Measurements from ENCODE around the gene ARL6. TPM values are rescaled to one million over a fixed set of nuclear protein-coding genes. Genes with fewer than 3 reads are reported as not detected.

The ARL6 gene
- total and polyA plus RNA-seq, 2 of the 8 experiments (the other 6 are each of a cell fraction or from before 2014, with no cell fraction given): 1.8 to 12.0 TPM

GRCh38 chr3:97841304-97841703 lies 76.7 kb downstream of the ARL6 start:
- FAIRE-seq (no peak), DNase-seq (ENCODE audit: low read depth in 1 of 2, low spot score in 2 of 2) (no peak)
- no peaks in the 10 kb centered on the region for H3K27me3 ChIP-seq (replicated peaks in 1 of 4; ENCODE audit: control insufficient read depth in 3 of 4, extremely low read depth in 1 of 4, insufficient read depth in 3 of 4, low read length in 3 of 4)
- ChIA-PET CTCF (ENCODE audit: partially characterized antibody) (interaction anchor here (0.8 kb wide), 1 partner anchor 12 kb away, joined by 3 read pairs; no protein-coding TSS in a partner anchor), POLR2A (ENCODE audit: partially characterized antibody) (no interaction called here)
- no peak overlapping the region for H3K14ac ChIP-seq (ENCODE audit: insufficient read length)
- no peak overlapping the region for H3K23ac ChIP-seq (ENCODE audit: insufficient read length)
- H4K91ac ChIP-seq (replicated peaks; ENCODE audit: insufficient read length, low read length): no peak overlapping the region
- no peak overlapping the region for H3K9ac ChIP-seq (replicated peaks in 1 of 4; ENCODE audit: extremely low read depth in 1 of 4, low read depth in 3 of 4, low read length in 3 of 4)
- 95% methylated on average over 8 of the region's 8 CpGs; no CpG with 5 or more reads in 1 of the 2 experiments for WGBS, 2 experiments (ENCODE audit: extremely low coverage in 1 of 2, insufficient coverage in 1 of 2, insufficient read length in 1 of 2, insufficient replicate concordance in 2 of 2, low coverage in 1 of 2, low lambda C conversion rate in 2 of 2, missing lambda C conversion rate in 1 of 2)
- no peak overlapping the region for H3K4ac ChIP-seq (replicated peaks; ENCODE audit: insufficient read length, low read depth, low read length)
- no peak overlapping the region for H2AFZ ChIP-seq (ENCODE audit: low read length)
- no peaks in the 10 kb centered on the region for H4K20me1 ChIP-seq (replicated peaks in 1 of 2; ENCODE audit: control insufficient read depth in 1 of 2, insufficient read depth in 2 of 2, low read length in 2 of 2)
- H4K5ac ChIP-seq (ENCODE audit: insufficient read length, low read depth, low read length): no peak overlapping the region
- H3K56ac ChIP-seq (replicated peaks; ENCODE audit: insufficient read length, low read depth, low read length): no peak overlapping the region
- no peak overlapping the region for H2BK120ac ChIP-seq (replicated peaks; ENCODE audit: low read depth, low read length)
- no peaks in the 10 kb centered on the region; the same call in 1 of the 2 replicates for H3K79me1 ChIP-seq (ENCODE audit: low read depth, low read length)
- H3K79me2 ChIP-seq (ENCODE audit: control insufficient read depth in 1 of 2, insufficient read depth in 2 of 2, low read length in 2 of 2): no peaks in the 10 kb centered on the region
- no peaks in the 10 kb centered on the region for H3K4me1 ChIP-seq (replicated peaks in 1 of 4; ENCODE audit: control insufficient read depth in 3 of 4, insufficient read depth in 4 of 4, low read length in 3 of 4)
- no peak overlapping the region for H3K4me2 ChIP-seq (ENCODE audit: insufficient read depth in 1 of 2, low read depth in 2 of 2, low read length in 2 of 2)
- H3K9me3 ChIP-seq (ENCODE audit: insufficient read depth in 2 of 2, low read depth in 1 of 2, low read length in 1 of 2): no peaks in the 10 kb centered on the region
- no peak overlapping the region for H2BK12ac ChIP-seq (ENCODE audit: low read depth, low read length)
- H2BK15ac ChIP-seq (ENCODE audit: low read length): no peak overlapping the region
- no peak overlapping the region for H2BK5ac ChIP-seq (ENCODE audit: low read depth, low read length)
- H3K36me3 ChIP-seq (ENCODE audit: control insufficient read depth in 2 of 4, insufficient read depth in 4 of 4, low read length in 3 of 4): no peaks in the 10 kb centered on the region
- H3K18ac ChIP-seq (ENCODE audit: extremely low read depth, low read length): no peak overlapping the region
- no peak overlapping the region for H3K27ac ChIP-seq (ENCODE audit: low read depth, low read length)
- H4K8ac ChIP-seq (ENCODE audit: extremely low read depth, insufficient read depth, low read length): no peak overlapping the region
- no peaks in the 10 kb centered on the region for H3K23me2 ChIP-seq (ENCODE audit: low read depth, low read length)
- no peak overlapping the region for H3K4me3 ChIP-seq (ENCODE audit: extremely low read depth in 1 of 4, insufficient read depth in 2 of 4, low read depth in 3 of 4, low read length in 4 of 4)
- H2BK20ac ChIP-seq (ENCODE audit: low read length): no peak overlapping the region
- no peak overlapping the region for H2AK5ac ChIP-seq (ENCODE audit: low read depth, low read length)
- TF ChIP-seq KDM5A (IDR thresholded peaks at IDR 0.05; ENCODE audit: low read length): no peak
- TF ChIP-seq CHD2 (IDR thresholded peaks at IDR 0.05; ENCODE audit: low read length): no peak
- no peak for TF ChIP-seq SP2 (IDR thresholded peaks at IDR 0.05; ENCODE audit: low read length)
- TF ChIP-seq KDM4A (IDR thresholded peaks at IDR 0.05; ENCODE audit: low read depth, low read length, severe bottlenecking): no peak
- no peak for TF ChIP-seq PHF8 (conservative IDR thresholded peaks at IDR 0.05; ENCODE audit: low read depth, low read length)
- no peak for TF ChIP-seq NANOG (IDR thresholded peaks at IDR 0.05; ENCODE audit: insufficient read depth, low read depth, low read length, poor library complexity, severe bottlenecking)
- TF ChIP-seq, protein P1, sequence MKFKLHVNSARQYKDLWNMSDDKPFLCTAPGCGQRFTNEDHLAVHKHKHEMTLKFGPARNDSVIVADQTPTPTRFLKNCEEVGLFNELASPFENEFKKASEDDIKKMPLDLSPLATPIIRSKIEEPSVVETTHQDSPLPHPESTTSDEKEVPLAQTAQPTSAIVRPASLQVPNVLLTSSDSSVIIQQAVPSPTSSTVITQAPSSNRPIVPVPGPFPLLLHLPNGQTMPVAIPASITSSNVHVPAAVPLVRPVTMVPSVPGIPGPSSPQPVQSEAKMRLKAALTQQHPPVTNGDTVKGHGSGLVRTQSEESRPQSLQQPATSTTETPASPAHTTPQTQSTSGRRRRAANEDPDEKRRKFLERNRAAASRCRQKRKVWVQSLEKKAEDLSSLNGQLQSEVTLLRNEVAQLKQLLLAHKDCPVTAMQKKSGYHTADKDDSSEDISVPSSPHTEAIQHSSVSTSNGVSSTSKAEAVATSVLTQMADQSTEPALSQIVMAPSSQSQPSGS (IDR thresholded peaks at IDR 0.05; ENCODE audit: low read length): no peak
- TF ChIP-seq SRF (IDR thresholded peaks at IDR 0.05; ENCODE audit: low read depth, low read length): no peak
- no peak for TF ChIP-seq SUZ12 (IDR thresholded peaks at IDR 0.05; ENCODE audit: low read length)
- no peak for TF ChIP-seq TCF12 (IDR thresholded peaks at IDR 0.05; ENCODE audit: low read depth, low read length)
- no peak for TF ChIP-seq KDM1A (IDR thresholded peaks at IDR 0.05; ENCODE audit: borderline replicate concordance, low read length)
- TF ChIP-seq SP1 (IDR thresholded peaks at IDR 0.05; ENCODE audit: low read depth, low read length): no peak
- no peak for TF ChIP-seq ASH2L (IDR thresholded peaks at IDR 0.05; ENCODE audit: low read length)
- TF ChIP-seq MAFK (IDR thresholded peaks at IDR 0.05; ENCODE audit: low read depth, low read length): no peak

Data from H1 (cell line).